ENCODE results near the gene NRN1L.
A peak's percentile ranks its signal among the peaks of the same experiment; 100 is the strongest.
"Not testable (repeated sequence)": the region's sequence is repeated elsewhere in the genome, so short reads cannot be mapped to it uniquely, and the experiment has no call there.

The NRN1L gene

DNA sequence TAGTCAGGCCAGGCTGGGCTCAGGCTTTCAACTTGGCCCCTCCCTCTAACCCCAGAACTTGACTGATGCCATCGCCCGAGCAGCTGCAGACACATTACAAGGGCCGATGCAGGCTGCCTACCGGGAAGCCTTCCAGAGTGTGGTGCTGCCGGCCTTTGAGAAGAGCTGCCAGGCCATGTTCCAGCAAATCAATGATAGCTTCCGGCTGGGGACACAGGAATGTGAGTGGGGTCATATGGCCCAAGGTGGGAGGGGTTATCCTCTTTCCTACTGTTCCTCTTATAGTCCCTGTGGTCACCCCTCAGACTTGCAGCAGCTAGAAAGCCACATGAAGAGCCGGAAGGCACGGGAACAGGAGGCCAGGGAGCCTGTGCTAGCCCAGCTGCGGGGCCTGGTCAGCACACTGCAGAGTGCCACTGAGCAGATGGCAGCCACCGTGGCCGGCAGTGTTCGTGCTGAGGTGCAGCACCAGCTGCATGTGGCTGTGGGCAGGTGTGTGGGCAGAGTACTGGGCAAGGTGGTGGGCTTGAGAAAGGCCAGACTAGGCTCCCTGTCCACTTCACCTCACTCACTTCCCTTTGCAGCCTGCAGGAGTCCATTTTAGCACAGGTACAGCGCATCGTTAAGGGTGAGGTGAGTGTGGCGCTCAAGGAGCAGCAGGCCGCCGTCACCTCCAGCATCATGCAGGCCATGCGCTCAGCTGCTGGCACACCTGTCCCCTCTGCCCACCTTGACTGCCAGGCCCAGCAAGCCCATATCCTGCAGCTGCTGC, 2.1 kb upstream of the NRN1L start:
- no peak for DNase-seq (ENCODE audit: low read depth in 2 of 2)

DNA sequence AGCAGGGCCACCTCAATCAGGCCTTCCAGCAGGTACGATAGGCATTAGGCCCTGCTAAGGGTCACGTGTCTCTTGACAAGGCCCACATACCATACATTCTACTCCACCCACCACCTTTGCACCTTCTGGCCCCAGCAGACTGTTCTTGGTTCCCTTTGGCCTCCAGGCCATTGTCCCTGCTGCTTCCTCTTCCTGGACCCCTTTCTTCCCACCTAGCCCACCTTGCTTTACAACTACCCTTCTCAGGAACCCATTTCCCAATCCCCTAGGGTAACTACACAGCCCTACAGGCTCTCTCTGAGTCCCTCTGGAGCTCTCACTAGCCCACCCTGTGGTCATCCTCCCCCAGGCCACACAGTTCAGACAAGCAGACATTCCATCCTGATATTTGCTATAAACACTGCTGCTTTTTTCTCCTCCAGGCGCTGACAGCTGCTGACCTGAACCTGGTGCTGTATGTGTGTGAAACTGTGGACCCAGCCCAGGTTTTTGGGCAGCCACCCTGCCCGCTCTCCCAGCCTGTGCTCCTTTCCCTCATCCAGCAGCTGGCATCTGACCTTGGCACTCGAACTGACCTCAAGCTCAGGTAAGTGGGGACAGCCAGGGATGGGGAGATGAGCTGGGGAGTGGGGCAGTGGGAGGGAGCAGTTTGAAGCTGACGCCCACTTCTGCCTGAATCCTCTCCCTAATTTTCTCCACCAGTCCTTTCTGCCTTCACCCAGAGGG, 1.4 kb upstream of the NRN1L start:
- DNase-seq (ENCODE audit: low read depth in 2 of 2), result no peak

DNA sequence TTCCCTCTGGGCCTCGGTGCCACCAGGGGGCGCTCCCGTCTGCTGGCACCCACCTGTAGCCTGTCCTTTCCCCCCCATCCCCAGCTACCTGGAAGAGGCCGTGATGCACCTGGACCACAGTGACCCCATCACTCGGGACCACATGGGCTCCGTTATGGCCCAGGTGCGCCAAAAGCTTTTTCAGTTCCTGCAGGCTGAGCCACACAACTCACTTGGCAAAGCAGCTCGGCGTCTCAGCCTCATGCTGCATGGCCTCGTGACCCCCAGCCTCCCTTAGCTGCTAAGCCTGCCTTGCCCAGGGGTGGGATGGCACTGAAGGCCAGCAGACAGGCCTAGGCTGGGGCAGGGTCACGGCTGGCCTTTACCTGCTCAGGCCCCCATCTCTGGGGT, 818 bp upstream of the NRN1L start:
- DNase-seq (ENCODE audit: low read depth in 2 of 2), result peak; percentile 31 to 52

- no peak for DNase-seq (ENCODE audit: low read depth in 2 of 2)
Observed at GRCh38 chr16:67885545-67885944, 860 bp downstream of the NRN1L start.

- no peak for DNase-seq (ENCODE audit: low read depth in 2 of 2)
Observed at GRCh38 chr16:67885976-67886375, 1.3 kb downstream of the NRN1L start.

DNA sequence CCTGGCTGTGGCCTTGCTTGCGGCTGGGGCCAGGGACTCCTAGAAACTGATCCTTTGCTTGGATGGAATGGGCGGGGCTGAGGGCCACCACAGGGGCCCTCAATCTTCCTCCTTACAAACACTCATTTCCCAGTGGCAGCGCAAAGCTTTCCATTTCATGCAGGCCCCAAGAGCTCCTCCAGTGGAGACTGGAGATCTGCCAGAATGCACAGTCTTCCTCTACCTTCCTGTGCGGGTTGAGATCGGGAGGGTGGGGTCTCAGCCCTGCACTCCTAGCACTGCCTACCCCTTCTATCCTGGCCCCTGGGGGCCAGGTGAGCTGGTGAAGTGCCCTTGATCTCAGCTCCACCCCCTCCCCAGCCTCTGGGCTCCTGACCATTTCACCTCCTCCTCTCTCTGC, 1.7 kb downstream of the NRN1L start:
- DNase-seq (ENCODE audit: low read depth in 2 of 2), result no peak

DNA sequence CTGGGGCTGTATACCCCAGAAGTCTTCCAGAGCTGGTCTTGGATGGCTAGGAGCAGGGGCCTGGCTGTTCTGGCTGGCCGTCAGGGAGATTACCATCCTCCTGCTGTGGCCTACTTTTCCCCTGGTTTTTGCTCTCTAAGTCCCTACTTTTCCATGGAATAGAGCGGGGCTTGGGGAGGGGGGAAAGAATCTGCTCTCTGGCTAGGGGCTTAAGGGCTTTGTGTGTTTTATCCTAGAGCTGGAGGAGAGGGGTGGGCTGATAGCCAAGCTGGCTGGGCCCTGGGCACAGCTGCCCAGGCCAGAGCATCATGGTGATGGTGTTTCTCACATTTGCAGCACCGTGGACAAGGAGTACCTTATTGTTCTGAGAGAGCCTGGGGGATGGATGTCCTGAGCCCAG, 3.6 kb downstream of the NRN1L start:
- DNase-seq (ENCODE audit: low read depth in 2 of 2), result no peak

GRCh38 chr16:67892375-67892774, 7.7 kb downstream of the NRN1L start:
- no peak for DNase-seq (ENCODE audit: low read depth in 2 of 2)

GRCh38 chr16:67892899-67893742, 8.4 kb downstream of the NRN1L start, which contains the start of gene PSKH1:
Gene PSKH1 (plus strand): TSS chr16:67893254. CDS start chr16:67908750, 15,496 bp downstream.
- DNase-seq (ENCODE audit: low read depth in 2 of 2), result peak; percentile 89 to 91

DNA sequence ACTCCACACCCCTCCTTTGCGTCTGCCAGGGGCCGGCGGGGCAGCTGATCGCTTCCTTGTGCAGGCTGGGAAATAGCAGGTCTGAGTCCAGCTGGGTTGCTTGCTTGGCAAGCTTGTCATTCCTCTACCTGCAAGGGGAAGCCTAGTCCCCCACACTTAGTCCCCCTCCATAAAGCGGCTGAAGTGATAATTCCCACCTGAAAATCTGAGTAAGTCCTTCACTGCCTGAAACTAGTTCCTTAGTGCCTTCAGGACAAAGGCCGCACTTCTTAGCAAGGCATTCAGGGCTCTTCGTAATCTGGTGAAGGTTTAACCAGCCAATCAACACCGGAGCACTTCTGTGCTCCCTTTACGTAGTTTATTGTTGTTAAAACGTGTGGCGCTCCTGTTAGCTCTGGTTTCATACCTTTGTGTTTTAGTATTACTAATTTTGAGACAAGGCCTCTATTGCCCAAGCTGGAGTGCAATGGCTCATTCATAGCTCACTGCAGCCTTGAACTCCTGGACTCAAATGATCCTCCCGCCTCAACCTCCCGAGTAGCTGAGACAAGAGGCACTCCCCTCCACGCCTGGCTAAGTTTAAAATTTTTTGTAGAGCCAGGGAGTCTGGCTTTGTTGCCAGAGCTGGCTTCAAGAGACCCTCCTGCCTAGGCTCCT, 9.2 kb downstream of the NRN1L start:
- DNase-seq (ENCODE audit: low read depth in 2 of 2), result no peak

GRCh38 chr16:67897231-67897630, 12.5 kb downstream of the NRN1L start:
- DNase-seq (ENCODE audit: low read depth in 2 of 2), result no peak

DNA sequence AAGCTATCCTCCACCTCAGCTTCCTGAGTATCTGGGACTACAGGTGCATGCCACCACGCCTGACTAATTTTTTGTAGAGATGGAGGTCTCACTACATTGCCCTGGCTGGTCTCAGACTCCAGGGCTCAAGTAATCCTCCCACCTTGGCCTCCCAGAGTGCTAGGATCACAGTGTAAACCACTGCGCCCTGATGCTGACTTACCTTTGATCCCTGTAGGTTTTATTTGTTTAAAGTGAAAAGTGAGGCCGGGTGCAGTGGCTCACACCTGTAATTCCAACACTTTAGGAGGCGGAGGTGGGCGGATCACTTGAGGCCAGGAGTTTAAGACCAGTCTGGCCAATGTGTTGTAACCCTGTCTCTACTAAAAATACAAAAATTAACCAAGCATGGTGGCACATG, 17.0 kb downstream of the NRN1L start:
- no peak for DNase-seq (ENCODE audit: low read depth in 2 of 2)

DNA sequence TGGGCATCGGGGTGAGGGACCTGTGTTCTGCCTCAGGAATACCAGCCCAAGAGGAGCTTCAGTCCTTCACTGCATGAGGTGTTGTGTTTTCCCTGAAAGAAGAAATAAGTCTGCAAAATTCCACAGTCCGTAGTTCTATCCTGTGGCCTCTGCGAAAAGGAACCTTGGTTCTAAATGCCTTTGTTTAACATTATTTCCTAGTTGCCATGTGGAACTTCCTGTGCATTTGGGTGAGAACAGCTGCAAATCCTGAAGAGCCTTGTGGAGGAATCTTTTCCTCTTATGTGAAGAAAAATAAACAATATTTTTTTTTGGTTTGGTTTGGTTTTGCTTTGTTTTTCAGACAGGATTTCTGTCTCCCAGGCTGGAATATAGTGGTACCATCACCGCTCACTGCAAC, 18.1 kb downstream of the NRN1L start:
- DNase-seq (ENCODE audit: low read depth in 2 of 2), result no peak

DNA sequence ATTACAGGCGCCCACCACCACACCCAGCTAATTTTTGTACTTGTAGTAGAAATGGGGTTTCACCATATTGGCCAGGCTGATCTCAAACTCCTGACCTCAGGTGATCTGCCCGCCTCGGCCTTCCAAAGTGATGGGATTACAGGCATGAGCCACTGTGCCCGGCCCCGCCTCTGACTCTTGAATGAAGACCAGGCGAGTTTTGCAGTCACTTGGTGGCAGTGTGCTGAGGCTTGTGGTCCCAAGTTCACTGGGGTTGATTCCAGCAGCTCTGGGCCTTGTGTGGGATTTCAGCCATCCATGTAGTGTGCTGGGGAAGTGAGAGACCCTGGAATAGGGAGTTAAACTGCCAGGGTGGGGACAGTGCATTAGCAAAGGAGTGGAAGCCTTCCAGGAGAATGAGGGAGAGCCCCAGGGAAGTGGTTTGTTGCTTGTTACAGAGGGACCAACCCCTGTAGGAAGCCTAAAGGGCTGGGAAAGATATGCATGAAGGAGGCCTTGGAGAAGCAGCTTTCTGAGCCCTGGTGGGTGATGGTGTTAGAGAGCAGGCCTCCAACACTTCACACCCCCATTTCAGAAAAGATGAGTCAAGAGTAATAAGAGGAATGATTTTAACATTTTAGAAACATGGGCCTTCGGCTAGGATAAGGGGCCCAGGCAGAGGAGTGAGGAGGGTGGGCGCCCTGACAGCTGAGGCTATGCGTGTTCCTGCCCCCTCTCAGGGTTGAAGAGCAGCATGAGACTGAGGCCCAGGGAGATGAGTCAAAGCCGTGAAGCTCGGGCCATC, 22.9 kb downstream of the NRN1L start:
- DNase-seq (ENCODE audit: low read depth in 2 of 2), result no peak

DNA sequence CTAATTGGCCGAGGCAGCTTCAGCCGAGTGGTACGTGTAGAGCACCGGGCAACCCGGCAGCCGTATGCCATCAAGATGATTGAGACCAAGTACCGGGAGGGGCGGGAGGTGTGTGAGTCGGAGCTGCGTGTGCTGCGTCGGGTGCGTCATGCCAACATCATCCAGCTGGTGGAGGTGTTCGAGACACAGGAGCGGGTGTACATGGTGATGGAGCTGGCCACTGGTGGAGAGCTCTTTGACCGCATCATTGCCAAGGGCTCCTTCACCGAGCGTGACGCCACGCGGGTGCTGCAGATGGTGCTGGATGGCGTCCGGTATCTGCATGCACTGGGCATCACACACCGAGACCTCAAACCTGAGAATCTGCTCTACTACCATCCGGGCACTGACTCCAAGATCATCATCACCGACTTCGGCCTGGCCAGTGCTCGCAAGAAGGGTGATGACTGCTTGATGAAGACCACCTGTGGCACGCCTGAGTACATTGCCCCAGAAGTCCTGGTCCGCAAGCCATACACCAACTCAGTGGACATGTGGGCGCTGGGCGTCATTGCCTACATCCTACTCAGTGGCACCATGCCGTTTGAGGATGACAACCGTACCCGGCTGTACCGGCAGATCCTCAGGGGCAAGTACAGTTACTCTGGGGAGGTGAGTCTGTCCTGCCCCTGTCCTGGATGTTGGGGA, 24.5 kb downstream of the NRN1L start:
- no peak for DNase-seq (ENCODE audit: low read depth in 2 of 2)

DNA sequence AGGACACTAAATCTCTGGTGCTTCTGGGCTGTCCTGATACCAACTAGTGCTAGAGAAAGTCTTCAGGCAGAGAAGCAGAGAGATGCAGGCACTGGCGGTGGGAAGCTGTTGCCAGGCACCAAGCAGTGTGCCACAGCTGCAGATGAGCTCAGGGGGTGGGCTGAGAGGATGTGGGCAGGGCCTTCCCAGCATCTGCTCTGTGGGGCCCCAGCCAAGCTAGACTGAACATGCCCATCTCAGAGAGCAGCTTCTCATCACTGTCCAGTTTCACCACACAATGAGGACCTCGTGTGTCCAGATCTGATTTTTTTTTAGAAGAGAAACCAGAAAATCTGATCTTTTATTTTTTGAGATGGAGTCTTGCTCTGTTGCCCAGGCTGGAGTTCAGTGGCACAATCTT, 25.5 kb downstream of the NRN1L start:
- DNase-seq (ENCODE audit: low read depth in 2 of 2), result no peak

- no peak for DNase-seq (ENCODE audit: low read depth in 2 of 2)
Observed at GRCh38 chr16:67914758-67915495, 30.2 kb downstream of the NRN1L start.

DNA sequence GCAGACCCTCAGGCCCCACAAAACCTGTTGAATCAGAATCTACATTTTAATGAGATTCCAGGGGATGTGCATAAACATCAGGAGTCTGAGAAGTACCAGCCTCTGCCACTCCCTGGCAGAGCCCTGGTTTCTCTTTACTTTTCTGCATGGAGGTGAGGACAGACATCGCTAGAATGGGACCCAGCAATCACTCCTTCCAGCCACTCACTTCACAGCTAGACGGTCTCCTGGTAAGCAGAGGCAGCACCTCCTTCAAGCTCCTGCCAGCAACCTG, 30.7 kb downstream of the NRN1L start:
- not testable (repeated sequence) for DNase-seq (ENCODE audit: low read depth in 2 of 2)

DNA sequence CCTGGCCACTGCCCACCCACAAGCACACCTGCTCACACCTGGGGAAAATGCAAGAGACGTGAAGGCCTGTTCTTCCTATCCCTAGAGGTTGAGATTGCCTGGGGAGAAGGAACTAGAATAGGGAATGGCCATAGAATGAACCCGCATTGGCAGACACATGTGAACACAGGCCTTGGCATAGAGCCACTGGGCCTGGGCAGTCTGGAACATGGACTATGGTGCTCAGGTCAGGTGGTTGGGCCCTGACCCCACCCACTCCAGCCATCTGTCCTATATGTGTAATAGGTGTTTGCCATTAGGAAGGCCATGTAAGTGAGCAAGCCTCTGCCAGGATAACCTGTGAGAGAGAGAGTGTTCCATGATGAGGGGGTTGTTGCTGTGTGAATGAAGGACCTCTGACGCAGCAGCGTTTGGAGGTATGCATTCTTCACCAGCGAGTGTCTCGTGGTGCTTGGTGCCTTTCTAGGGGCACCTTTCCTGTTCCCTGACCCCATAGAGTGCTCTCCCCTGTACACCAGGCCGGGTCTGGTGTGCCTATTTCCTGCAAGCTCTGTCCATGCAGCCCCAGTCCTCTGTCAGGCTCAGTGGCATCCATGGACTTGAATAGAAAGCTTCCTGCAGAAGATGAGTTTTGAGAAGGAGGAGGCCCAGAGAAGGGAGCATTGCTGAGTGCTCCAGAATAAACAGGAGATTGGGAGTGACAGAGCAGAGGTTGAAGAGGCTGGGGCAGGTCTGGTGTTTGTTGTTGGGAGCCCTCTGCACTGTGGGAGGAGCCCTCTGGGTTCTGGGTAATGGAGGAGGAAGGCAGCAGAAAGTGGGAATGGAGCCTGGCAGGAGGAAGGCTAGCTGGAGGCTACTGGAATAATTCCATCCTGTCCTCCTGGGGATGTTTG, 31.4 kb downstream of the NRN1L start:
- DNase-seq (ENCODE audit: low read depth in 2 of 2), result no peak

Measured in stimulated activated CD8-positive, alpha-beta memory T cell treated with anti-CD3 and anti-CD28 coated beads, Interleukin-7, amount 100 ng/mL, for 4 hours (primary cell).